NT2/D1 (cell line): ENCODE data around the gene C12orf75.

Experiments used
- SUZ12 ChIP-seq: IDR thresholded peaks from 2 replicates; pipeline ENCODE4 v1.6.1; 2011; ENCODE audit not compliant: insufficient read length, insufficient read depth; ENCODE audit errors: extremely low read depth
- YY1 ChIP-seq: IDR thresholded peaks from 2 replicates; pipeline ENCODE4 v1.6.1; 2011; ENCODE audit not compliant: insufficient read length, insufficient read depth
- ZNF274 ChIP-seq: IDR thresholded peaks from 2 replicates; pipeline ENCODE4 v1.6.1; 2011; ENCODE audit warnings: mild to moderate bottlenecking, low read depth, low read length

- TF ChIP-seq ZNF274 = no peak
- TF ChIP-seq SUZ12 = no peak
- no peak for TF ChIP-seq YY1
These were observed 2.4 kb downstream of the C12orf75 start for GRCh38 chr12:105332925-105333324.
